Aorta (tissue), 5 donors: ENCODE data around the gene COMMD3. TPM values are rescaled to one million over a fixed set of nuclear protein-coding genes. Genes with fewer than 3 reads are reported as not detected.

Experiments
- ATAC-seq: fragments of 200-7000 bp; cut with Tn5 transposase; one replicate; pipeline ENCODE4 v1.9.1; 2022; ENCODE audit warnings: moderate library complexity; ENCODE audit not compliant: low FRiP score
- DNase-seq, 2 donors: peaks; one replicate each; pipeline ENCODE4 v3.0.0-alpha.2; 2020
- H3K27ac ChIP-seq, 2 donors: one replicate each; pipeline ENCODE4 v1.5.1; 2013; ENCODE audit warnings: low read length in 2 of 2, mild to moderate bottlenecking in 2 of 2, moderate library complexity in 2 of 2, control low read depth in 1 of 2, inconsistent platforms in 1 of 2, low read depth in 1 of 2
- H3K27me3 ChIP-seq, 2 donors: one replicate each; pipeline ENCODE4 v1.6.1; 2013; ENCODE audit warnings: control low read depth in 1 of 2, low read length in 1 of 2, mild to moderate bottlenecking in 1 of 2, moderate library complexity in 1 of 2; ENCODE audit not compliant: insufficient read depth in 2 of 2, control insufficient read depth in 1 of 2
- H3K36me3 ChIP-seq, 2 donors: one replicate each; pipeline ENCODE4 v1.6.1; 2013; ENCODE audit warnings: control low read depth in 1 of 2, low read length in 1 of 2, mild to moderate bottlenecking in 1 of 2; ENCODE audit not compliant: insufficient read depth in 2 of 2, control insufficient read depth in 1 of 2
- H3K4me1 ChIP-seq, 2 donors: one replicate each; pipeline ENCODE4 v1.6.1; 2013; ENCODE audit warnings: low read length in 2 of 2, control low read depth in 1 of 2, mild to moderate bottlenecking in 1 of 2, moderate library complexity in 1 of 2; ENCODE audit not compliant: insufficient read depth in 2 of 2, control insufficient read depth in 1 of 2
- H3K4me3 ChIP-seq, 2 donors: one replicate each; pipeline ENCODE4 v1.5.1; 2013; ENCODE audit warnings: low read length in 2 of 2, control low read depth in 1 of 2, mild to moderate bottlenecking in 1 of 2
- H3K9me3 ChIP-seq: one replicate; pipeline ENCODE4 v1.6.1; 2013; ENCODE audit warnings: mild to moderate bottlenecking, low read length; ENCODE audit not compliant: control insufficient read depth
- WGBS, 2 donors: extraction: QIAGEN DNeasy Blood & Tissue Kit; methylation state at CpG; one replicate each; pipeline ENCODE4 v1.1.7; 2013; 5-methylcytosine and 5-hydroxymethylcytosine counted together
- intact Hi-C, 2 donors: fragments of 100-400 bp; cut with DNase I; formaldehyde crosslinking; loops; one replicate each; pipeline versions ENCODE4 v1.14.2 to v1.15.0; 2022
- polyA plus RNA-seq, 2 donors: library from polyadenylated mRNA; stranded (reverse); fragments of 200-250 nt; gene quantifications; one replicate each; pipeline ENCODE4 v1.2.3, GENCODE V29; 2013
- total RNA-seq, 2 donors: library from RNA; stranded (reverse); fragmentation: NEBNext Ultra II Directional; extraction: Animal tissue kit (Norgen Biotek cat#: 25700); gene quantifications; one replicate each; pipeline ENCODE4 v1.2.1, GENCODE V29; 2021
- donor health status: healthy with polysubstance abuse.
- donor health status: Bipolar disorder and iron deficiency.
- donor health status: DM: no; HTN: no; CAD: no.
- donor health status: DM: no; HTN: no; CAD: no.
- donor health status: DM: yes; HTN: yes; CAD: no.

Gene COMMD3
- total and polyA plus RNA-seq, 4 donors, result 38.9 to 75.8 (median 52.1) TPM

- no peak overlapping the region for H3K27ac ChIP-seq
- no peak for ATAC-seq
- H3K36me3 ChIP-seq, result no peaks in the 10 kb centered on the region
- H3K27me3 ChIP-seq, result no peaks in the 10 kb centered on the region
- no peak for DNase-seq
- WGBS, 2 donors, result 92 to 95% methylated on average over 6 of the region's 6 CpGs
- no peaks in the 10 kb centered on the region for H3K9me3 ChIP-seq
- no peaks in the 10 kb centered on the region for H3K4me1 ChIP-seq
- intact Hi-C loops, result no loop called here
- no peak overlapping the region for H3K4me3 ChIP-seq
Measured at GRCh38 chr10:22363305-22363704, 47.1 kb downstream of the COMMD3 start.

GRCh38 chr10:22364407-22365140 lies 48.4 kb downstream of the COMMD3 start:
- Histone ChIP-seq H3K9me3 (no peaks in the 10 kb centered on the region), H3K27ac (no peak overlapping the region), H3K4me3 (no peak overlapping the region), H3K36me3 (no peaks in the 10 kb centered on the region), H3K4me1 (no peaks in the 10 kb centered on the region), H3K27me3 (no peaks in the 10 kb centered on the region)
- DNase-seq, result no peak
- no peak for ATAC-seq
- intact Hi-C loops, result no loop called here
- WGBS, 2 donors, result 94 to 97% methylated on average over 5 of the region's 5 CpGs

GRCh38 chr10:22365233-22365632 lies 49.0 kb downstream of the COMMD3 start:
- no peak for DNase-seq
- no peak for ATAC-seq
- H3K36me3 ChIP-seq, result no peaks in the 10 kb centered on the region
- H3K27me3 ChIP-seq, result no peaks in the 10 kb centered on the region
- H3K27ac ChIP-seq, result no peak overlapping the region
- no peak overlapping the region for H3K4me3 ChIP-seq
- WGBS, 2 donors, result 87 to 93% methylated on average over 1 of the region's 1 CpG
- no peaks in the 10 kb centered on the region for H3K4me1 ChIP-seq
- intact Hi-C loops, result no loop called here
- H3K9me3 ChIP-seq, result no peaks in the 10 kb centered on the region

DNA sequence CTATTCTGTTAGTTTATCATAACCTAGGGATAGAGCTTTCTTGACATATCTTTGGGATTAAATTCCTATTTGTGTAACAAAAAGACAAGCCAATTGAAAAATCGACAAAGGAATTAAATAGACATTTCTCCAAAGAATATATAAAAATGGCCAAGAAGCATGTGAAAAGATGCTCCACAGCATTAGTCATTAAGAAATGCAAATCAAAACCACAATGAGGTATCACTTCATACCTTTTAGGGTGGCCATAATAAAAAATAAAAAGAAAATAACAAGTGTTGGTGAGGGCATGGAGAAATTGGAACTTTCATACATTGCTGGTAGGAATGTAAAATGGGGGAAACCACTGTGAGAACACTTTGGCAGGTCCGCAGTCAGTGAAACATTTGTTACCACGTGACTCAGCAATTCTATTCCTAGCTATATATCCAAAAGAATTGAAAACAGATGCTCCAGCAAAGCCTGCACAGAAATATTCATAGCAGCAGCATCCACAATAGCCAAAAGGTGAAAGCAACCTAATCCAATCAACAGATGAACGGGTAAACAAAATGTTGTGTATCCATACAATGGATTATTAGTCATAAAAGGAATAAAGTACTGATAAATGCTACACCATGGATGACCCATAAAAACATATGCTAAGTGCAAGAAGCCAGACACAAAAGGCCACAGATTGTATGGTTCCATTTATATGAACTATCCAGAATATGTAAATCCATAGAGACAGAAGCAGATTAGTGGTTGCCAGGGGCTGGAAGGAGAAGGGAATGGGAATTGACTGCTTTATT lies 49.7 kb downstream of the COMMD3 start:
- DNase-seq, result no peak
- H3K4me3 ChIP-seq, result no peak overlapping the region
- H3K27me3 ChIP-seq, result no peaks in the 10 kb centered on the region
- intact Hi-C loops, result no loop called here
- no peaks in the 10 kb centered on the region for H3K9me3 ChIP-seq
- H3K27ac ChIP-seq, result no peak overlapping the region
- WGBS, 2 donors, result 67 to 71% methylated on average over 4 of the region's 4 CpGs
- no peak for ATAC-seq
- H3K4me1 ChIP-seq, result no peaks in the 10 kb centered on the region
- H3K36me3 ChIP-seq, result no peaks in the 10 kb centered on the region

DNA sequence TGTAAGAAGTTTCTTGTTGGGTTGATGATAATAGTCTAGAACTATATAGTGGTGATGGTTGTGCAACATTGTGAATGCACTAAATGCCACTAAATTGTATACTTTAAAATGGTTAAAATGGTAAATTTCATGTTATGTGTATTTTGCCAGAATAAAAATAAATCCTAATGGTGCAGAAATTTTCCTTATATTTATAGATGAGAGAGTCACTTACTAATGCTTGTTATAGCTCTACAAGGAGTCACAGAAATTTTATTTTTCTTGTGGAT lies 50.2 kb downstream of the COMMD3 start:
- DNase-seq (no peak), ATAC-seq (no peak)
- Histone ChIP-seq H3K36me3 (no peaks in the 10 kb centered on the region), H3K27me3 (no peaks in the 10 kb centered on the region), H3K4me3 (no peak overlapping the region), H3K9me3 (no peaks in the 10 kb centered on the region), H3K4me1 (no peaks in the 10 kb centered on the region), H3K27ac (no peak overlapping the region)
- intact Hi-C loops, result no loop called here

DNA sequence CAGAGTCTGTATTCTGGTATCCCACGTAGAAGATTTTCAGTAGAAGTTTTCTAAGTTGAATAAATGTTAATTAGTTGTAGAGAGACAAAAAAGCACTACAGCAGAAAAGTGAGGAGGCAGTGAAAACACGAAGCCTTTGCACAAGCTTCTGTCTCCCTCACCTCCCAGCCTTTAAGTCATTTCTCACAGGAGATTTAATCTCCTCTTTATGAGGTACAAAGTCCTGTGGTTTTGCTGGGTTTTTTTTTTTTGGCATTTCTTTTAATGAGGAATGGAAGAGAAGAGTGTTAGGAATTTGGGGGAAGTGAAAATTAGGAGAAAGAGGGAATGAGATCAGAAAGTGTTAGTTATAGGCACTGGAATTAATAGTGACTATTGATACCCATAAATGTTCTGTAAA lies 50.6 kb downstream of the COMMD3 start:
- intact Hi-C loops, result no loop called here
- no peaks in the 10 kb centered on the region for H3K4me1 ChIP-seq
- H3K9me3 ChIP-seq, result no peaks in the 10 kb centered on the region
- WGBS, 2 donors, result 49 to 56% methylated on average over 2 of the region's 2 CpGs
- no peaks in the 10 kb centered on the region for H3K27me3 ChIP-seq
- H3K36me3 ChIP-seq, result no peaks in the 10 kb centered on the region
- no peak overlapping the region for H3K27ac ChIP-seq
- no peak for DNase-seq
- no peak for ATAC-seq
- H3K4me3 ChIP-seq, result no peak overlapping the region

GRCh38 chr10:22367471-22367870 lies 51.3 kb downstream of the COMMD3 start:
- H3K27me3 ChIP-seq, result no peaks in the 10 kb centered on the region
- no peak for ATAC-seq

GRCh38 chr10:22368402-22368801 lies 52.2 kb downstream of the COMMD3 start:
- Histone ChIP-seq H3K4me3 (no peak overlapping the region), H3K27ac (no peak overlapping the region), H3K9me3 (no peaks in the 10 kb centered on the region), H3K4me1 (no peaks in the 10 kb centered on the region), H3K36me3 (no peaks in the 10 kb centered on the region), H3K27me3 (no peaks in the 10 kb centered on the region)
- 89 to 91% methylated on average over 4 of the region's 4 CpGs for WGBS, 2 donors
- ATAC-seq (no peak), DNase-seq (no peak)
- intact Hi-C loops, result no loop called here

More at GRCh38 chr10:22367471-22367870, 51.3 kb downstream of the COMMD3 start:
- Histone ChIP-seq H3K36me3 (no peaks in the 10 kb centered on the region), H3K4me1 (no peaks in the 10 kb centered on the region), H3K9me3 (no peaks in the 10 kb centered on the region), H3K4me3 (no peak overlapping the region), H3K27ac (no peak overlapping the region)
- DNase-seq, result no peak
- intact Hi-C loops, result no loop called here
- WGBS, 2 donors, result 93 to 95% methylated on average over 1 of the region's 1 CpG

GRCh38 chr10:22368981-22369380 lies 52.8 kb downstream of the COMMD3 start:
- ATAC-seq, result no peak
- WGBS, 2 donors, result 48 to 74% methylated on average over 2 of the region's 2 CpGs
- no peak for DNase-seq

More at GRCh38 chr10:22368981-22369380, 52.8 kb downstream of the COMMD3 start:
- Histone ChIP-seq H3K27me3 (no peaks in the 10 kb centered on the region), H3K36me3 (no peaks in the 10 kb centered on the region), H3K27ac (no peak overlapping the region), H3K4me1 (no peaks in the 10 kb centered on the region), H3K9me3 (no peaks in the 10 kb centered on the region), H3K4me3 (no peak overlapping the region)
- intact Hi-C loops, result no loop called here
